ENCODE data around the gene COLGALT1. TPM values are rescaled to one million over a fixed set of nuclear protein-coding genes. Genes with fewer than 3 reads are reported as not detected.

COLGALT1 gene
- total and polyA plus RNA-seq, 2 experiments from 2014 or later, result 54.9 to 61.3 TPM

- Histone ChIP-seq H3K27ac (no peak overlapping the region), H2AFZ (no peak overlapping the region), H3K79me2 (no peaks in the 10 kb centered on the region), H4K20me1 (ENCODE audit: insufficient read depth, poor library complexity, severe bottlenecking) (no peaks in the 10 kb centered on the region), H3K9me3 (ENCODE audit: low read depth) (no peaks in the 10 kb centered on the region), H3K4me1 (ENCODE audit: insufficient read depth) (peaks cover 5% of the 10 kb centered on the region), H3K4me3 (no peak overlapping the region), H3K9me2 (replicated peaks; ENCODE audit: insufficient read depth) (no peaks in the 10 kb centered on the region), H3K4me2 (no peak overlapping the region), H3K27me3 (peaks cover 28% of the 10 kb centered on the region), H3K36me3 (replicated peaks; ENCODE audit: insufficient read depth, low read depth) (no peaks in the 10 kb centered on the region)
- 78% methylated on average over 7 of the region's 7 CpGs for WGBS (ENCODE audit: low lambda C conversion rate, missing lambda C conversion rate)
- no peak for DNase-seq (ENCODE audit: low spot score)
- TF ChIP-seq CTCF (IDR thresholded peaks at IDR 0.05; ENCODE audit: poor library complexity) (no peak), EZH2 (IDR thresholded peaks at IDR 0.05; ENCODE audit: borderline replicate concordance) (no peak)
Observed at GRCh38 chr19:17602872-17603510, 47.5 kb downstream of the COLGALT1 start.

- no peaks in the 10 kb centered on the region for H4K20me1 ChIP-seq (ENCODE audit: insufficient read depth, poor library complexity, severe bottlenecking)
- no peak overlapping the region for H3K4me3 ChIP-seq
- H2AFZ ChIP-seq, result no peak overlapping the region
- DNase-seq (ENCODE audit: low spot score), result no peak
- WGBS (ENCODE audit: low lambda C conversion rate, missing lambda C conversion rate), result 90% methylated on average over 8 of the region's 8 CpGs
- no peaks in the 10 kb centered on the region for H3K9me3 ChIP-seq (ENCODE audit: low read depth)
- no peak overlapping the region for H3K4me2 ChIP-seq
- H3K4me1 ChIP-seq (ENCODE audit: insufficient read depth), result peaks cover 5% of the 10 kb centered on the region
- no peaks in the 10 kb centered on the region for H3K9me2 ChIP-seq (replicated peaks; ENCODE audit: insufficient read depth)
- no peak for TF ChIP-seq CTCF (IDR thresholded peaks at IDR 0.05; ENCODE audit: poor library complexity)
- TF ChIP-seq EZH2phosphoT487 (IDR thresholded peaks at IDR 0.05; ENCODE audit: low read depth, severe bottlenecking, unreplicated experiment), result no peak
- TF ChIP-seq EZH2 (IDR thresholded peaks at IDR 0.05; ENCODE audit: borderline replicate concordance), result no peak
- no peaks in the 10 kb centered on the region for H3K36me3 ChIP-seq (replicated peaks; ENCODE audit: insufficient read depth, low read depth)
- no peaks in the 10 kb centered on the region for H3K79me2 ChIP-seq
- peaks cover 28% of the 10 kb centered on the region for H3K27me3 ChIP-seq
- H3K27ac ChIP-seq, result no peak overlapping the region
Observed at GRCh38 chr19:17604372-17605025, 49.0 kb downstream of the COLGALT1 start.

- WGBS (ENCODE audit: low lambda C conversion rate, missing lambda C conversion rate), result 96% methylated on average over 8 of the region's 8 CpGs
- no peak overlapping the region for H3K4me3 ChIP-seq
- H3K4me2 ChIP-seq, result no peak overlapping the region
- H4K20me1 ChIP-seq (ENCODE audit: insufficient read depth, poor library complexity, severe bottlenecking), result no peaks in the 10 kb centered on the region
- no peaks in the 10 kb centered on the region for H3K9me3 ChIP-seq (ENCODE audit: low read depth)
- H3K4me1 ChIP-seq (ENCODE audit: insufficient read depth), result peaks cover 5% of the 10 kb centered on the region
- H3K79me2 ChIP-seq, result no peaks in the 10 kb centered on the region
- no peaks in the 10 kb centered on the region for H3K9me2 ChIP-seq (replicated peaks; ENCODE audit: insufficient read depth)
- H2AFZ ChIP-seq, result no peak overlapping the region
- no peak for TF ChIP-seq EZH2phosphoT487 (IDR thresholded peaks at IDR 0.05; ENCODE audit: low read depth, severe bottlenecking, unreplicated experiment)
- no peak for TF ChIP-seq EZH2 (IDR thresholded peaks at IDR 0.05; ENCODE audit: borderline replicate concordance)
- no peak for TF ChIP-seq CTCF (IDR thresholded peaks at IDR 0.05; ENCODE audit: poor library complexity)
- no peaks in the 10 kb centered on the region for H3K36me3 ChIP-seq (replicated peaks; ENCODE audit: insufficient read depth, low read depth)
- no peak for DNase-seq (ENCODE audit: low spot score)
- H3K27me3 ChIP-seq, result peaks cover 28% of the 10 kb centered on the region
- H3K27ac ChIP-seq, result no peak overlapping the region
Observed at GRCh38 chr19:17605117-17605516, 49.7 kb downstream of the COLGALT1 start.
